ENCODE results near the gene DNAJC5G. TPM values are rescaled to one million over a fixed set of nuclear protein-coding genes. Genes with fewer than 3 reads are reported as not detected.
"Not testable (repeated sequence)": the region's sequence is repeated elsewhere in the genome, so short reads cannot be mapped to it uniquely, and the experiment has no call there.

The DNAJC5G gene
- total RNA-seq, 4 donors from 2014 or later, result 0.42 TPM; not detected in 3

DNA sequence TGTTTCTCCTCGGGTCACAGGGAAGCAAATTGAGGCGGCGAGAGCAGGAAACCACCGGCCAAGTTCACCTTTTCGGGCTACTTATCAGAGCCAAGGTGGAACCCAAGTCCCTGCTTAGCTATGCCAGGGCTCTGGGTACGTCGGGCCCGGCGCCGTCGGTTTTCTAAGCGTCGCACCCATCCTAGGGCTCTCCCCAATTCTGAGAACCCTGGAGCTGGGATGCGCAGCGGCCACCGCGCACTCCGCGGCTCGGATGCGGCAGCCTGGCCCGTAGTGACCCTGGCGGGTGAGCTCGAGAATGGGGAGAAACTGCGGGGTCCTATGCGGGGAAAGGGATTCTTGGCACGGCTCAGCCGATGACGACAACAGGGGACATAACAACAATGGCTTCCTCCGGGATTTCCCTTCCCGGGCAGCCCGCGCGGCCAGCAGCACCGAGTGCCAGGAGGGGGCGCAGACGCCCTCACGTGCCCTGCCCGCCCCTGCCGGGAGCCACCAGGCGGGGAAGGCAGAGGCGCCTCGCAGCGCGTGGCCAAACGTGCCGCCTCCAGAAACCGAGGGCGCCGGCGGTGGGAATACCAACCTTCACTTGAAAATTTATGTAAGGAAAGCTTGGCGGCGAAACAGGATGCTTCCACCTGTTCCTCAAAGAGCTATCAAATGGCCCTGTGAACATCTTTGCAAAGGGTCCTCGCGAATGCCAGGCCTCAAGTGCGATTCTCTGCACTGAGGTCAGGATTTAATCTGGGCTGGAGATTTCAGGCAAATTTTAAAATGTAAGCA, 10.3 kb upstream of the DNAJC5G start:
- peaks cover 35 to 40% (median 40%) of the 10 kb centered on the region in 4 donors for H3K4me1 ChIP-seq
- peak in 1 of 2 donors; percentile 40 for TF ChIP-seq POLR2AphosphoS5 (IDR thresholded peaks at IDR 0.05)
- TF ChIP-seq, protein P1, sequence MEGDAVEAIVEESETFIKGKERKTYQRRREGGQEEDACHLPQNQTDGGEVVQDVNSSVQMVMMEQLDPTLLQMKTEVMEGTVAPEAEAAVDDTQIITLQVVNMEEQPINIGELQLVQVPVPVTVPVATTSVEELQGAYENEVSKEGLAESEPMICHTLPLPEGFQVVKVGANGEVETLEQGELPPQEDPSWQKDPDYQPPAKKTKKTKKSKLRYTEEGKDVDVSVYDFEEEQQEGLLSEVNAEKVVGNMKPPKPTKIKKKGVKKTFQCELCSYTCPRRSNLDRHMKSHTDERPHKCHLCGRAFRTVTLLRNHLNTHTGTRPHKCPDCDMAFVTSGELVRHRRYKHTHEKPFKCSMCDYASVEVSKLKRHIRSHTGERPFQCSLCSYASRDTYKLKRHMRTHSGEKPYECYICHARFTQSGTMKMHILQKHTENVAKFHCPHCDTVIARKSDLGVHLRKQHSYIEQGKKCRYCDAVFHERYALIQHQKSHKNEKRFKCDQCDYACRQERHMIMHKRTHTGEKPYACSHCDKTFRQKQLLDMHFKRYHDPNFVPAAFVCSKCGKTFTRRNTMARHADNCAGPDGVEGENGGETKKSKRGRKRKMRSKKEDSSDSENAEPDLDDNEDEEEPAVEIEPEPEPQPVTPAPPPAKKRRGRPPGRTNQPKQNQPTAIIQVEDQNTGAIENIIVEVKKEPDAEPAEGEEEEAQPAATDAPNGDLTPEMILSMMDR (IDR thresholded peaks at IDR 0.05), result peak; percentile 36 to 51 (median 40)
- TF ChIP-seq EP300 (IDR thresholded peaks at IDR 0.05), result no peak
- peaks cover 0 to 93% (median 58%) of the 10 kb centered on the region in 4 donors for H3K27me3 ChIP-seq
- no peaks in the 10 kb centered on the region for H3K36me3 ChIP-seq
- 18% methylated on average over 16 of the region's 56 CpGs for WGBS
- no peak for DNase-seq (ENCODE audit: extremely low spot score)
- intact Hi-C loops (cut with DNase I), result loop anchor here (10.0 kb wide), 1 partner anchor 820 kb away; no protein-coding TSS in a partner anchor
- no peak overlapping the region for H3K27ac ChIP-seq (replicated peaks in 1 of 4)
- peak overlapping the region; percentile 30 to 56 (median 52) for H3K4me3 ChIP-seq
- no peaks in the 10 kb centered on the region for H3K9me3 ChIP-seq

DNA sequence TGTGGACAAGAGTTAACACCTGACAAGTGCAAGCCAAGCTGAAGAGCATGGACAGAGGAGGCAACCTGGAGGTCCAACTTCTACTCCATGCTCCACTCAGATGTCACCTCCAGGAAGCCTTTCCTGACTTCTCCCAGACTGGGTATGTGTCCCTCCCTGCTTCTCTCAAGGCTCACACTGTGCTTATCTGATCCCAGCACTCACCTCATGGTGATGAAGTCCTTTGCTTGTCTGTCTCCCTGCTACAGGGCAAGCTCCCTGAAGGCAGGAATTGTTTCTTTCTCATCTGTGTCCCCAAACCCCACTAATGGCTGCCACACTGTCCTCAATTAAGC, 9.7 kb upstream of the DNAJC5G start:
- Histone ChIP-seq H3K4me3 (no peak overlapping the region), H3K4me1 (peaks cover 35 to 40% (median 40%) of the 10 kb centered on the region in 4 donors), H3K36me3 (no peaks in the 10 kb centered on the region), H3K27me3 (peaks cover 0 to 88% (median 54%) of the 10 kb centered on the region in 4 donors), H3K9me3 (no peaks in the 10 kb centered on the region), H3K27ac (replicated peaks in 1 of 4) (no peak overlapping the region)
- TF ChIP-seq POLR2AphosphoS5 (IDR thresholded peaks at IDR 0.05), result no peak
- TF ChIP-seq, protein P1 (IDR thresholded peaks at IDR 0.05), result no peak
- no peak for TF ChIP-seq EP300 (IDR thresholded peaks at IDR 0.05)
- no peak for TF ChIP-seq POLR2A (IDR thresholded peaks at IDR 0.05; ENCODE audit: low read depth)
- intact Hi-C loops (cut with DNase I), result loop anchor here (10.0 kb wide), 1 partner anchor 821 kb away; no protein-coding TSS in a partner anchor
- no peak for DNase-seq (ENCODE audit: extremely low spot score)

DNA sequence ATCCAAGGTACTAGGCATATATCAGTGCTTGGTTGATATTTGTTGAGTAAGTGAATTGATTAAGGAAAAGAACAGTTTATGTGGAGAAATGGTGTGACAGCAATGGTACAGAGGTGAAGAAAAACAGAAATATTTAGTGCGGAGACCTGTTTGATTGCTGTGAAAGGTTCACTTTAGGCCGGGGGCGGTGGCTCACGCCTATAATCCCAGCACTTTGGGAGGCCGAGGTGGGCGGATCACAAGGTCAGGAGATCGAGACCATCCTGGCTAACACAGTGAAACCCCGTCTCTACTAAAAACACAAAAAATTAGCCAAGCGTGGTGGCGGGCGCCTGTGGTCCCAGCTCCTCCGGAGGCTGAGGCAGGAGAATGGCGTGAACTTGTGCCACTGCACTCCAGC, 6.9 kb upstream of the DNAJC5G start:
- DNase-seq (ENCODE audit: extremely low spot score); H3K9me3 ChIP-seq; H3K27ac ChIP-seq (replicated peaks in 1 of 4); H3K4me3 ChIP-seq; H3K36me3 ChIP-seq: not testable (repeated sequence)
- intact Hi-C loops (cut with DNase I), result loop anchor here (10.0 kb wide), 1 partner anchor 823 kb away; no protein-coding TSS in a partner anchor
- H3K4me1 ChIP-seq, result peaks cover 19 to 21% (median 21%) of the 10 kb centered on the region in 4 donors
- WGBS, result 91% methylated on average over 13 of the region's 13 CpGs
- peaks cover 0 to 72% (median 29%) of the 10 kb centered on the region in 4 donors for H3K27me3 ChIP-seq

DNA sequence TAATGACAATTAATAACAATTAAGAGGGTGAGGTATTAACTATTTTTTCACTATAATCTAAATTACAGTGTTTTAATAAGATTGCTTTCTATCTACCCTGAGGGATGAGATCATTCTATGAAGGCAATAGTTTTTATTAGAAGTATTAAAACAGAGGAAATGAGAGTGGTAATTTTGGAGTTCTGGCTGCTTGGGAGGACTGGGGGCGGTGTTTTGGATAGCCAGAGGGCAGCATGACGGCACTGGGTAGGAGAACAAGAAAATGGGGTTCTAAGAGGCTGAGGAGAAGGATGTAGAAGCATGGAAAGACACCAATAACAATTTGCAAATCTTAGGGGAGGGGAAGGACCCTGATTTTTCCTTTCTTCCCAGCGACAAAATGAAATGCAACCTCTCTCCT, 5.1 kb upstream of the DNAJC5G start:
- Histone ChIP-seq H3K27me3 (peaks cover 0 to 66% (median 11%) of the 10 kb centered on the region in 4 donors), H3K36me3 (no peaks in the 10 kb centered on the region), H3K4me3 (no peak overlapping the region), H3K4me1 (peaks cover 2 to 3% (median 3%) of the 10 kb centered on the region in 4 donors), H3K9me3 (no peaks in the 10 kb centered on the region), H3K27ac (replicated peaks in 1 of 4) (no peak overlapping the region)
- WGBS, result 80% methylated on average over 3 of the region's 3 CpGs
- no peak for DNase-seq (ENCODE audit: extremely low spot score)
- no peak for TF ChIP-seq EP300 (IDR thresholded peaks at IDR 0.05)
- TF ChIP-seq POLR2AphosphoS5 (IDR thresholded peaks at IDR 0.05), result no peak
- TF ChIP-seq, protein P1 (IDR thresholded peaks at IDR 0.05), result no peak
- TF ChIP-seq POLR2A (IDR thresholded peaks at IDR 0.05; ENCODE audit: low read depth), result no peak
- intact Hi-C loops (cut with DNase I), result no loop called here

DNA sequence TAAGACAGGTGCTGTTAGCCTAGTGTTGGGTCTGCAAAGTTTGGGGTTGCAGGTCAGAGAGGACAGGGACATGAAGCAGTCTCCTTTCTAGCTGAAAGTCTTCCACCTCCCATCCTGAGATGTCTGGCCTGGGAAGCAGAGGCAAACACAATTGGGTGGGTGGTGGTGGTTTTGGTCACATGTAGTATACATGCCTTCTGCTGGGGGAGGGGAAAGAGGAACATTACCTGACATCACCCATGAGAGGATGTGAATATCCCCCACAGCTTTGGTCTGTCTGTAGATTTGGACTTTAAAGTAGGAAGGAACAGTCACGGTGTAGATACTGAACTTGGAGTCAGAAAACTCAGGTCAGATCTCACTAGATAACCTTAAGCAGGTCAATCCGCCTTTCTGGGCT, 4.6 kb upstream of the DNAJC5G start:
- WGBS, result 60% methylated on average over 2 of the region's 2 CpGs
- no peak for TF ChIP-seq POLR2A (IDR thresholded peaks at IDR 0.05; ENCODE audit: low read depth)
- TF ChIP-seq EP300 (IDR thresholded peaks at IDR 0.05), result no peak
- TF ChIP-seq POLR2AphosphoS5 (IDR thresholded peaks at IDR 0.05), result no peak
- TF ChIP-seq, protein P1 (IDR thresholded peaks at IDR 0.05), result no peak
- Histone ChIP-seq H3K9me3 (no peaks in the 10 kb centered on the region), H3K4me1 (no peaks in the 10 kb centered on the region), H3K4me3 (no peak overlapping the region), H3K27me3 (peaks cover 0 to 65% (median 5%) of the 10 kb centered on the region in 4 donors), H3K36me3 (no peaks in the 10 kb centered on the region), H3K27ac (replicated peaks in 1 of 4) (no peak overlapping the region)
- DNase-seq (ENCODE audit: extremely low spot score), result no peak
- intact Hi-C loops (cut with DNase I), result no loop called here
